SH-SY5Y (cell line): ENCODE measurements around the gene TEX22.

Experiments used
- GATA2 ChIP-seq: IDR thresholded peaks from 2 replicates; pipeline ENCODE4 v1.6.1; 2011; ENCODE audit warnings: mild to moderate bottlenecking, low read depth, low read length
- GATA3 ChIP-seq: IDR thresholded peaks from 2 replicates; pipeline ENCODE4 v1.6.1; 2011; ENCODE audit warnings: low read depth, mild to moderate bottlenecking, low read length, moderate library complexity

TEX22 gene

DNA sequence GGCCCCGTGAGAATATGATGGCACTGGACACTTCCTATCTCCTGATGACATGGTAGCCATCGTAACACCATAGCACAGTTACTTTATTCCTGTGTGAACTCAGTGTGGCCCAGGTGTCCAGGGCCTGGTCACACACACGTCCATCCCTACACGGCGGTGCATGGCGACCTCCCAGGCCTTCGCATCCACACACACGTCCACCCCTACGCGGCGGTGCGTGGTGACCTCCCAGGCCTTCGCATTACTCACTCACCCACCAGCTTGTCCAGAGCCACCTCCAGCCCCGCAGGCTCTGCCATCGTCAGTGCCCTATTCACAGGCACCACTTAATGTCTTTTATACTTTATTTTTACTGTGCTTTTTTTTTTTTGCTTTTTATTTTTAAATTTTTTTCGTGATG, 39.4 kb upstream of the TEX22 start:
- no peak for TF ChIP-seq GATA2
- TF ChIP-seq GATA3, result no peak

- TF ChIP-seq GATA3 (no peak), GATA2 (no peak)
Observed at GRCh38 chr14:105363847-105364708, 34.3 kb upstream of the TEX22 start.

- TF ChIP-seq GATA3 (no peak), GATA2 (no peak)
Observed at GRCh38 chr14:105365101-105365500, 33.2 kb upstream of the TEX22 start.

DNA sequence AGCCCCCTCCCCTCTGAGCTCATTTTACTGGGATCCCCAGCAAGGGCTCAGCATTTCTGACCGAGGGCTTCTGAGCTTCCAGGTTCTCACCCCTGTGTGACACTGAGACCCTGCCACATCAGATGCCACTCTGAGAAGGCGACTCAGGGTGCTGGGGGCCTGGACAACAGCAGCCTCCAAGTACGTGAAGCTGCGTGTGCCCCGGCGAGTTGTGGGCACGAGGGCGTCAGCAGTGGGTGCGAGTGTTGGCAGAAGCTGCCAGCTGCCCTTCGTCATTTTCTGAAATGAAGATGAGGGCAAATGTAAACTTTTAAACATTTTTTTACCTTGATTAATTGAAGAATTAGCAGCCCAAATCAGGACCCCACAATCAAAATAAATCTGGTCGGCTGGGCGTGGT, 32.7 kb upstream of the TEX22 start:
- TF ChIP-seq GATA3, result no peak
- TF ChIP-seq GATA2, result no peak

GRCh38 chr14:105366386-105367074, 31.8 kb upstream of the TEX22 start:
- TF ChIP-seq GATA3 (no peak), GATA2 (no peak)

DNA sequence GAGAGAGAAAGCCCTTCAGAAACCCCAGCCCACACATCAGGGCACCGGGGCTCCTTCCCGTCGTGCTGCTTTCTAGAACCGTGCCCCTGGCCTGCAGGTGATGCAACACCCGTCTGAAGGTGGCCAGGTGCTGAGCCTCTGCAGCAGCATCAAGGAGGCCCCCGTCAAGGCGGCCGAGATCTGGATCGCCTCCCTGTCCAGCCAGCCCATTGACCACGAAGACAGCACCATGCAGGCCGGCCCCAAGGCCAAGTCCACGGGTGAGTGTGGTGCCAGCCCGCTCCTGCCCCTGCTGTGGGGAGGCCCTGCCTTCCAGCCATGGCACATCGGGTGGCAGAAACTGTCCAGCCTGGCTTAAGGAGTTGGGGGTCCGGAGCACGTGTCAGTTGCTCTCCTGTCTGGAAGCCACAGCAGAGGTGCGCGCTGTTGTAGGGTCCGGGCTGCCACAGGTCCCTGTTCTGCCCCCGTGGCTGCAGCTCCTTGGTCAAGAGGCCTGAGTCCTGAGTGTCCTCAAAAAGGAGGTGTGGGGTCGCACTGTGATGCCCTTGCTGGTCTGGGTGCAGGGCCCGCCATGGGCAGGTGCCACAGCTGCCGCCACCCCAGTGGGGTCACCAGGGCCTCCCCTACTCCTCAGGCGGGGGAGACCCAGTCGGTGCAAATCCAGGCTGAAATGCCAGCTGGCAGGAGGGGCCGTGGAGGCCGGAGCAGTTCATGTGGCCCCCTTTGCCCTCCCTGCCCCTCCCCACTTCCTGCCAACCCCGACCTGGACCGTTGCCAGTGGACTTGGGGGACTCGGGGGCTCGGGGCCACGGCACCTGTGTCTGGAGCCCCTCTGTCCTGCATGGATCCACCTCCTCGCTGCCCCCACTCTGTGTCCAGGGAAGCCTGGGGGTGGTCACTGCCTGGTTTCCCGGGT, 31.0 kb upstream of the TEX22 start:
- TF ChIP-seq GATA2, result no peak
- no peak for TF ChIP-seq GATA3

GRCh38 chr14:105368032-105368417, 30.3 kb upstream of the TEX22 start:
- TF ChIP-seq GATA2, result no peak
- TF ChIP-seq GATA3, result no peak

DNA sequence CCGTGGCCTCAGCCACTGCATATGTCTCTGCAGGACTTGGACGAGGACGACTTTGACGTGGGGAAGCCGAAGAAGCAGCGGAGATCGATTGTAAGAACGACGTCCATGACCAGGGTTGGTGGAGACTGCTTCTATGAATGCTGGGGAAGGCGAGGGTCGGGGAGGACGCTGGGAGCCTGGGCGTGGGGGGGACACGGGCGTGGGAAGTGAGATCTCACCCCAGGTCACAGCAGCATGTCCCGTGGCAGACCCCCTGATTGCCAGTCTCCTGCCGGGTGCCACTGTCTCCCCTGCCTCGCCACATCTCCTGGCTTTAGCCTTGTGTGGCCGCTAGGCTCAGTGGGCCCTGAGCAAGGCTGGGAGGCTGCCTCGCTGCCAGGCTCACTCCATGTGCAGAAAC, 29.9 kb upstream of the TEX22 start:
- no peak for TF ChIP-seq GATA3

DNA sequence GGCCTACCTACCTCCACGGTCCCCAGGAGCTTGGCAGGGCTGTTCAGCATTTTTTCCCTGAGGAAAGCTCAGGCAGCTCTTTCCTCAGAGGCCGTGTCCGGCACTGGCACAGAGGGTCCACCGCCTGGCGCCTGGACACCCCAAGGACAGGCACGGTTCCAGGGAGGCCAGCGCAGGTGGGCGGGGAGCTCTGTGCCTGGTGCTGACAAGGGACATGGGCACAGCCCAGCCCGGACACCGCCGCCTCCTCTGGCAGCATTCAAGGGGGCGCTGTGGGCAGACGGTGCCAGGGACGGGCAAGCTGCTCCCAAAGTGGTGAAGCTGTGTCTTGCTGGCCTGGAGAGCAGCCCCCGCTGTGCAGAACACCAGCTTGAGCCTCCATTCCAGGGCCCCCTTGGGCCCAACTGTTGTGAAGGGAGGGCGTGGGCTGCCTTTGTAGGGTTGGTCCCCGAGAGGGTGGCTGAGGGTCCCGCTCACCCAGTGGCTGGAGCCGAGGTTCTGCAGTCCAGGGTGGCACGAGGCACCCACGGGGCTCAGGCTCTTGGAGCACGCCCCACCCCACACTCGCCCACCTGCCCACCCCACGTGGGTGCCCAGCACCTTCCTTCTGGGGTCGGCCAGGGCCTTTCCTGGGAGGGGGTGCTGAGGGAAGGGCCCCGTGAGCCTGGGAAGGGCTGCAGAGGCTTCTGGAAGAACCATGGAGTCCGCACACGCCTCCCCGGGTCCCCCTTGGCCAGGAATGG, 29.3 kb upstream of the TEX22 start:
- TF ChIP-seq GATA2, result no peak
- TF ChIP-seq GATA3, result no peak

- TF ChIP-seq GATA2 (no peak), GATA3 (no peak)
Observed at GRCh38 chr14:105369653-105370040, 28.7 kb upstream of the TEX22 start.

DNA sequence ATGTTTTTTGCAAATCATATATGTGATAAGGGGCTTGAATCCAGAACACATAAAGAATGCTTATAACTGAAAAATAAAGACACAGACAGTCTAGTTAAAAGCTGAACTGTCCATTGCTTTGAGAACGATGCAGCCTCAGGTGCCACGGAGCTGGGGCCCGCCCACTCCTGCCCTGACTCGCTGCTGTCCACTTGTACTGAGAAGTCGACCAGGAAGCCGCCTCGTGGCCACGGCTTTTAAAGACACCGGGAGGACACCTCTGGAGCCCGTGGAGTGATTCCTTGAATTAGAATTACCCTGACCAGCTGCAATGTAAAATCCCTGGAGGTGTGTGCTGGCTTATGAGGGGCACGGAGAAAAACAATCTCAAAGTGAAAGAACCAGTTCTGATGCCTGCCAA, 23.9 kb upstream of the TEX22 start:
- TF ChIP-seq GATA2 (no peak), GATA3 (no peak)

GRCh38 chr14:105375635-105376057, 22.7 kb upstream of the TEX22 start:
- no peak for TF ChIP-seq GATA3
- no peak for TF ChIP-seq GATA2
